Ishikawa (cell line): ENCODE results near the gene TECTB.

Source experiments
- EP300 ChIP-seq: IDR thresholded peaks from 2 replicates; pipeline ENCODE4 v1.6.1; 2012; ENCODE audit warnings: borderline replicate concordance
- NFIC ChIP-seq: IDR thresholded peaks from 2 replicates; pipeline ENCODE4 v1.6.1; 2012
- RAD21 ChIP-seq: IDR thresholded peaks from 2 replicates; pipeline ENCODE4 v1.6.1; 2012; ENCODE audit warnings: low read depth
- TCF12 ChIP-seq: IDR thresholded peaks from 2 replicates; pipeline ENCODE4 v1.6.1; 2012; ENCODE audit warnings: low read depth
- USF1 ChIP-seq: IDR thresholded peaks from 2 replicates; pipeline ENCODE4 v1.6.1; 2012
- YY1 ChIP-seq: IDR thresholded peaks from 2 replicates; pipeline ENCODE4 v1.6.1; 2012; ENCODE audit warnings: low read depth
- TF ChIP-seq, protein P1 (sequence below): IDR thresholded peaks from 2 replicates; pipeline ENCODE4 v1.6.1; 2012; ENCODE audit warnings: low read depth, mild to moderate bottlenecking

DNA sequence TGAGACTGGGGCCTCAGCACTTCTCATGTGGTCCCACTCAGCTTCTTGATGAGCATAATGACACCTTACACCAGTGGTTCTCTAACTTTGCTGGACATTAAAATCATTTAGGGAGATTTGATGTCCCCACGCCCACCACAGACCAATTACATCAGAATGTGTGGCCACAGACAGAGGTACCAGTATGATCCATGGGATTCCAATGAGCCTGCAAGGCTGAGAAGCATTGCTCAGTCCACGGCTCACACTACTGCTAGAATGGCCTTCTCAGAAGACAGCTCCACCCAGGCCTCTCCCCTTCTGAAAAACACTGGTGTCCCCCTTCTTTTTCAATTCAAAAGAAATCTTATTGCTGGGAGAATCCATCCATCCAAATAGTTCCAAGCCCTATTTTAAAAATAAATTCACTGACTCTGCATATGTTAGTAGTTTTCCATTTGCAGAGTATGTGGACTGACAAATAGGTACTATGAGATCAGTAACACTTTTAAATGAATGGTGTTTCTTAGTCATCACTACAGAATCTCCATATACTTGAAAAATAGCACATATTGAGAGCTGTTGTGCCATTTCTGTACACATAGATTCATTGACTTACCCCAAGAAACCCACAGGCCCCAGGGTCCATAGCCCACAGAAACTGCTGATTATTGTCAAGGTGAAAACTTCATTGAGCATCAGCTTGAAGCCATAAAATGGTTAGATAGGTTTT, 34.5 kb upstream of the TECTB start:
- TF ChIP-seq, protein P1, sequence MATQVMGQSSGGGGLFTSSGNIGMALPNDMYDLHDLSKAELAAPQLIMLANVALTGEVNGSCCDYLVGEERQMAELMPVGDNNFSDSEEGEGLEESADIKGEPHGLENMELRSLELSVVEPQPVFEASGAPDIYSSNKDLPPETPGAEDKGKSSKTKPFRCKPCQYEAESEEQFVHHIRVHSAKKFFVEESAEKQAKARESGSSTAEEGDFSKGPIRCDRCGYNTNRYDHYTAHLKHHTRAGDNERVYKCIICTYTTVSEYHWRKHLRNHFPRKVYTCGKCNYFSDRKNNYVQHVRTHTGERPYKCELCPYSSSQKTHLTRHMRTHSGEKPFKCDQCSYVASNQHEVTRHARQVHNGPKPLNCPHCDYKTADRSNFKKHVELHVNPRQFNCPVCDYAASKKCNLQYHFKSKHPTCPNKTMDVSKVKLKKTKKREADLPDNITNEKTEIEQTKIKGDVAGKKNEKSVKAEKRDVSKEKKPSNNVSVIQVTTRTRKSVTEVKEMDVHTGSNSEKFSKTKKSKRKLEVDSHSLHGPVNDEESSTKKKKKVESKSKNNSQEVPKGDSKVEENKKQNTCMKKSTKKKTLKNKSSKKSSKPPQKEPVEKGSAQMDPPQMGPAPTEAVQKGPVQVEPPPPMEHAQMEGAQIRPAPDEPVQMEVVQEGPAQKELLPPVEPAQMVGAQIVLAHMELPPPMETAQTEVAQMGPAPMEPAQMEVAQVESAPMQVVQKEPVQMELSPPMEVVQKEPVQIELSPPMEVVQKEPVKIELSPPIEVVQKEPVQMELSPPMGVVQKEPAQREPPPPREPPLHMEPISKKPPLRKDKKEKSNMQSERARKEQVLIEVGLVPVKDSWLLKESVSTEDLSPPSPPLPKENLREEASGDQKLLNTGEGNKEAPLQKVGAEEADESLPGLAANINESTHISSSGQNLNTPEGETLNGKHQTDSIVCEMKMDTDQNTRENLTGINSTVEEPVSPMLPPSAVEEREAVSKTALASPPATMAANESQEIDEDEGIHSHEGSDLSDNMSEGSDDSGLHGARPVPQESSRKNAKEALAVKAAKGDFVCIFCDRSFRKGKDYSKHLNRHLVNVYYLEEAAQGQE = no peak
- no peak for TF ChIP-seq NFIC
- TF ChIP-seq YY1 = no peak
- no peak for TF ChIP-seq TCF12
- TF ChIP-seq EP300 = no peak
- no peak for TF ChIP-seq USF1
- TF ChIP-seq RAD21 = no peak
